ENCODE results near the gene GATD1.

Gene GATD1

GRCh38 chr11:737899-738298 is 39.4 kb downstream of the GATD1 start:
- peak; percentile 61 for TF ChIP-seq TEAD4 (IDR thresholded peaks at IDR 0.05)

- no peak for TF ChIP-seq EP300 (IDR thresholded peaks at IDR 0.05; ENCODE audit: borderline replicate concordance)
- no peak for TF ChIP-seq MAX (IDR thresholded peaks at IDR 0.05)
- TF ChIP-seq NFIC (IDR thresholded peaks at IDR 0.05), result no peak
- TF ChIP-seq YY1 (IDR thresholded peaks at IDR 0.05; ENCODE audit: low read depth), result no peak
- no peak for TF ChIP-seq TEAD4 (IDR thresholded peaks at IDR 0.05)
- no peak for TF ChIP-seq RAD21 (IDR thresholded peaks at IDR 0.05; ENCODE audit: low read depth)
- TF ChIP-seq ZBTB7A (IDR thresholded peaks at IDR 0.05; ENCODE audit: low read depth), result no peak
- no peak for TF ChIP-seq CEBPB (IDR thresholded peaks at IDR 0.05)
- TF ChIP-seq REST (IDR thresholded peaks at IDR 0.05; ENCODE audit: low read depth), result no peak
- no peak for TF ChIP-seq FOXM1 (IDR thresholded peaks at IDR 0.05; ENCODE audit: borderline replicate concordance, low read depth)
- TF ChIP-seq TCF12 (IDR thresholded peaks at IDR 0.05; ENCODE audit: low read depth), result no peak
- no peak for TF ChIP-seq TAF1 (IDR thresholded peaks at IDR 0.05; ENCODE audit: low read depth)
- no peak for TF ChIP-seq EGR1 (IDR thresholded peaks at IDR 0.05)
- no peak for TF ChIP-seq CREB1 (IDR thresholded peaks at IDR 0.05; ENCODE audit: low read depth)
- TF ChIP-seq USF1 (IDR thresholded peaks at IDR 0.05), result no peak
These were observed 39.9 kb downstream of the GATD1 start for GRCh38 chr11:737366-737765.

GRCh38 chr11:733072-733471 is 44.2 kb downstream of the GATD1 start:
- TF ChIP-seq EGR1 (IDR thresholded peaks at IDR 0.05) (no peak), REST (IDR thresholded peaks at IDR 0.05; ENCODE audit: low read depth) (no peak), EP300 (IDR thresholded peaks at IDR 0.05; ENCODE audit: borderline replicate concordance) (no peak), FOXM1 (IDR thresholded peaks at IDR 0.05; ENCODE audit: borderline replicate concordance, low read depth) (no peak), TAF1 (IDR thresholded peaks at IDR 0.05; ENCODE audit: low read depth) (no peak), NFIC (IDR thresholded peaks at IDR 0.05) (no peak), TEAD4 (IDR thresholded peaks at IDR 0.05) (no peak), ZBTB7A (IDR thresholded peaks at IDR 0.05; ENCODE audit: low read depth) (no peak), TCF12 (IDR thresholded peaks at IDR 0.05; ENCODE audit: low read depth) (no peak)

- TF ChIP-seq TAF1 (IDR thresholded peaks at IDR 0.05; ENCODE audit: low read depth), result no peak
- no peak for TF ChIP-seq YY1 (IDR thresholded peaks at IDR 0.05; ENCODE audit: low read depth)
- TF ChIP-seq RAD21 (IDR thresholded peaks at IDR 0.05; ENCODE audit: low read depth), result no peak
- TF ChIP-seq TEAD4 (IDR thresholded peaks at IDR 0.05), result no peak
- TF ChIP-seq MAX (IDR thresholded peaks at IDR 0.05), result no peak
- TF ChIP-seq FOXM1 (IDR thresholded peaks at IDR 0.05; ENCODE audit: borderline replicate concordance, low read depth), result no peak
- no peak for TF ChIP-seq EGR1 (IDR thresholded peaks at IDR 0.05)
- TF ChIP-seq ZBTB7A (IDR thresholded peaks at IDR 0.05; ENCODE audit: low read depth), result no peak
- no peak for TF ChIP-seq USF1 (IDR thresholded peaks at IDR 0.05)
- no peak for TF ChIP-seq EP300 (IDR thresholded peaks at IDR 0.05; ENCODE audit: borderline replicate concordance)
- TF ChIP-seq REST (IDR thresholded peaks at IDR 0.05; ENCODE audit: low read depth), result no peak
These were observed 47.7 kb downstream of the GATD1 start for GRCh38 chr11:729492-730074.
